Esophagus squamous epithelium (tissue), 5 donors: ENCODE data around the gene PIGL. TPM values are rescaled to one million over a fixed set of nuclear protein-coding genes. Genes with fewer than 3 reads are reported as not detected.

Source experiments
- DNase-seq: peaks from one replicate; lab custom pipeline; 2025; lab: John Stamatoyannopoulos, UW
- H3K27ac ChIP-seq, 4 donors: fragments of 200-600 bp; sonication (generic); one replicate each; pipeline ENCODE4 v1.5.1; 2016 to 2019; ENCODE audit warnings: mild to moderate bottlenecking in 1 of 4
- H3K27me3 ChIP-seq, 4 donors: fragments of 200-600 bp; sonication (generic); 1 replicate in 3 of 4; 2 replicates in 1 of 4; pipeline versions ENCODE4 v1.5.1 to v1.6.0; 2017 to 2021; ENCODE audit warnings: antibody characterized with exemption in 1 of 4
- H3K36me3 ChIP-seq, 3 donors: fragments of 200-600 bp; sonication (generic); one replicate each; pipeline ENCODE4 v1.5.1; 2016 to 2019
- H3K4me1 ChIP-seq, 3 donors: fragments of 200-600 bp; sonication (generic); one replicate each; pipeline ENCODE4 v1.5.1; 2017 to 2019
- H3K4me3 ChIP-seq, 4 donors: fragments of 200-600 bp; sonication (generic); 1 replicate in 3 of 4; 2 replicates in 1 of 4; pipeline ENCODE4 v1.5.1; 2016 to 2019; ENCODE audit warnings: mild to moderate bottlenecking in 2 of 4, moderate library complexity in 1 of 4
- H3K9me3 ChIP-seq, 3 donors: fragments of 200-600 bp; sonication (generic); one replicate each; pipeline ENCODE4 v1.5.1; 2016 to 2019
- POLR2A ChIP-seq, 4 donors: fragments of 450-650 bp; IDR thresholded peaks; one replicate each; pipeline ENCODE4 v1.6.1; 2017; ENCODE audit warnings: antibody characterized with exemption in 4 of 4, mild to moderate bottlenecking in 4 of 4, moderate library complexity in 3 of 4
- WGBS, 2 donors: methylation state at CpG; one replicate each; pipeline ENCODE4 v1.1.5; 2018; 5-methylcytosine and 5-hydroxymethylcytosine counted together
- intact Hi-C: fragments of 100-400 bp; cut with DNase I; formaldehyde crosslinking; loops from one replicate; pipeline ENCODE4 v1.15.0; 2022
- total RNA-seq, 4 donors: library from RNA; depleted of rRNA; stranded (reverse); fragments of >200 nt; gene quantifications; one replicate each; pipeline ENCODE4 v1.1.0, GENCODE V29; 2016
- TF ChIP-seq, protein P1 (sequence below), 6 experiments: fragments of 450-650 bp in 4 of 6; fragments of 200-600 bp in 2 of 6; sonication (generic) in 2 of 6; IDR thresholded peaks; one replicate each; pipeline ENCODE4 v1.5.1; 2016 to 2019; ENCODE audit warnings: antibody characterized with exemption in 6 of 6, mild to moderate bottlenecking in 4 of 6, moderate library complexity in 4 of 6
- donor health status: DM: yes; HTN: yes; CAD: no.

PIGL gene
- total RNA-seq, 4 donors from 2014 or later = 19.8 to 62.4 (median 26.5) TPM

DNA sequence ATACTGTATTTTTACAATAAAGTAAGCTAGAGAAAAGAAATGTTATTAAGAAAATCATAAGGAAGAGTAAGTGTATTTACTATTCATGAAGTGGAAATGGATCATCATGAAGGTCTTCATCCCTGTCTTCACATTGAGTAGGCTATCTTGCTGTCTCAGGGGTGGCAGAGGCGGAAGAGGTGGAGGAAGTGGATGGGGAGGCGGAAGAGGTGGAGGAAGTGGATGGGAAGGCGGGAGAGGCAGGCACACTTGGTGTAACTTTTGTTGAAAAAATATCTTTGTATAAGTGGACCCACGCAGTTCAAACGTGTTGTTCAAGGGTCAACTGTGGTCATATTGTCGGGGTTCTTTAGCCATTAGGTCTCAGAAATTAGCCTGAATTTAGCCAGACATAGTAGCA, 50.2 kb downstream of the PIGL start:
- H3K27ac ChIP-seq = no peak overlapping the region
- 85 to 92% methylated on average over 6 of the region's 6 CpGs for WGBS, 2 donors

GRCh38 chr17:16269658-16270057, 52.6 kb downstream of the PIGL start:
- no peak for DNase-seq
- no peak overlapping the region for H3K4me3 ChIP-seq
- TF ChIP-seq POLR2A (IDR thresholded peaks at IDR 0.05) = no peak
- TF ChIP-seq, protein P1, sequence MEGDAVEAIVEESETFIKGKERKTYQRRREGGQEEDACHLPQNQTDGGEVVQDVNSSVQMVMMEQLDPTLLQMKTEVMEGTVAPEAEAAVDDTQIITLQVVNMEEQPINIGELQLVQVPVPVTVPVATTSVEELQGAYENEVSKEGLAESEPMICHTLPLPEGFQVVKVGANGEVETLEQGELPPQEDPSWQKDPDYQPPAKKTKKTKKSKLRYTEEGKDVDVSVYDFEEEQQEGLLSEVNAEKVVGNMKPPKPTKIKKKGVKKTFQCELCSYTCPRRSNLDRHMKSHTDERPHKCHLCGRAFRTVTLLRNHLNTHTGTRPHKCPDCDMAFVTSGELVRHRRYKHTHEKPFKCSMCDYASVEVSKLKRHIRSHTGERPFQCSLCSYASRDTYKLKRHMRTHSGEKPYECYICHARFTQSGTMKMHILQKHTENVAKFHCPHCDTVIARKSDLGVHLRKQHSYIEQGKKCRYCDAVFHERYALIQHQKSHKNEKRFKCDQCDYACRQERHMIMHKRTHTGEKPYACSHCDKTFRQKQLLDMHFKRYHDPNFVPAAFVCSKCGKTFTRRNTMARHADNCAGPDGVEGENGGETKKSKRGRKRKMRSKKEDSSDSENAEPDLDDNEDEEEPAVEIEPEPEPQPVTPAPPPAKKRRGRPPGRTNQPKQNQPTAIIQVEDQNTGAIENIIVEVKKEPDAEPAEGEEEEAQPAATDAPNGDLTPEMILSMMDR (IDR thresholded peaks at IDR 0.05) = no peak
- no peaks in the 10 kb centered on the region for H3K27me3 ChIP-seq
- H3K27ac ChIP-seq = no peak overlapping the region
- H3K36me3 ChIP-seq = no peaks in the 10 kb centered on the region
- WGBS, 2 donors = 67 to 80% methylated on average over 1 to 2 of the region's 2 CpGs
- intact Hi-C loops = no loop called here
- no peaks in the 10 kb centered on the region for H3K9me3 ChIP-seq
- no peaks in the 10 kb centered on the region for H3K4me1 ChIP-seq

More for the DNA sequence above, 50.2 kb downstream of the PIGL start:
- Histone ChIP-seq H3K27me3 (no peaks in the 10 kb centered on the region), H3K36me3 (no peaks in the 10 kb centered on the region), H3K4me1 (no peaks in the 10 kb centered on the region), H3K4me3 (no peak overlapping the region), H3K9me3 (no peaks in the 10 kb centered on the region)
- no peak for DNase-seq
- TF ChIP-seq POLR2A (IDR thresholded peaks at IDR 0.05) = no peak
- TF ChIP-seq, protein P1 (IDR thresholded peaks at IDR 0.05) = no peak
- intact Hi-C loops = no loop called here

DNA sequence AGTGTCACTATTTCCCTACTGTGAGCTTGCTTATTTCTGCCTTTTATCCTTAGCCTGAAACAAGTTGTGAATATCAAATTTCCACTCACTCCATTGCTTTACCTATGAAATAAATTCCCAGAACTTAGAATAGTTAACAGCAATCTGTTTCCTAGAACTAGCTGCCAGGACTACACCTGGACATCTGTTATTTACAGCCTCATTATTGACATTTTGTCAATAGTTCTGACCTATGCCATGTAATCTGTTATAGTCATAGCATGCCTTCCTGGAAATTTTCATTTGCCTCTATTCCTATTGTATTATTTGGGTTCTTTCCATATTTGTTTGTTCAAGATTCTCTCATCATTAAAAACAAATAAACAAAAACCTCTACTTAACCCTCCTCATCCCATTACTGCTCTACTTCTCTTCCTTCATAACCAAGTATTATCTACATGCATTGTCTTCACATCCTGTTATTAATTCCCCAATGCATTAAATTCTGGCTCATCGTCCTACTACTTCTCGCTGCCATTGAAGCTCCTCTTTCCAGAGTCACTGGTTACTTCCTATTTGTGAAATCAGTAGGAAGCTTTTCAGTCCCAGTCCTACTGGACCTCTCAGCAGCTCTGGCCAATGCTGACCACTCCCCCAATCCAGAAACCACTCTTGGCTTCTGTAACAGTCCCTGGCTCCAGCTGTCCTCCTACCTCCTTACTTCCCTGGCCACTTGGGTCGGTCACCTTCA, 55.3 kb downstream of the PIGL start:
- intact Hi-C loops = no loop called here
- no peak for TF ChIP-seq POLR2A (IDR thresholded peaks at IDR 0.05)
- TF ChIP-seq, protein P1 (IDR thresholded peaks at IDR 0.05) = no peak
- Histone ChIP-seq H3K36me3 (no peaks in the 10 kb centered on the region), H3K9me3 (no peaks in the 10 kb centered on the region), H3K4me3 (no peak overlapping the region), H3K4me1 (no peaks in the 10 kb centered on the region), H3K27ac (no peak overlapping the region), H3K27me3 (no peaks in the 10 kb centered on the region)
- no peak for DNase-seq
- 80 to 96% methylated on average over 3 of the region's 3 CpGs for WGBS, 2 donors

DNA sequence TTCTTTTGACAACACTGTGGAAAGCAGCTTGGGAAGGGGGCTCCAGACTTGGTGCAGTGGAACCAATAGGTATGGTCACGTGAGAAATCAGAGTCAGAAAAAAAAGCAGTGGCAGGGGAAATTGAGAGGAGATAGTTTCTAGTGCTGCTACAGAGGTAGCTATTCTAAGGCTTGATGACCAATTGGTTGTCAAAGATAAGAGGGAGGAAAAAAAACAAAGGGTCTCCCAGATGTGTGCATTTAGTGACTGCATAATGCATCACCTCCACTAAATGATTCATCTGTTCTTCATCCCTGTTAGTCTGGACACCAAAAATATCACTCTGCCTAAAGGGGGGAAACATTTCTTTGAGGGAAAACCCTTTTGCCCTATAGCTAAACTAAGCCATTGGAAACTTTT, 56.5 kb downstream of the PIGL start:
- peaks cover 0 to 5% (median 0%) of the 10 kb centered on the region in 3 donors for H3K36me3 ChIP-seq
- DNase-seq = no peak
- no peaks in the 10 kb centered on the region for H3K9me3 ChIP-seq
- H3K27ac ChIP-seq = no peak overlapping the region
- no peak overlapping the region for H3K4me3 ChIP-seq
- no peaks in the 10 kb centered on the region for H3K4me1 ChIP-seq
- TF ChIP-seq, protein P1 (IDR thresholded peaks at IDR 0.05) = no peak
- no peak for TF ChIP-seq POLR2A (IDR thresholded peaks at IDR 0.05)
- WGBS, 2 donors = 84 to 100% methylated on average over 1 of the region's 1 CpG
- no peaks in the 10 kb centered on the region for H3K27me3 ChIP-seq
- intact Hi-C loops = no loop called here

GRCh38 chr17:16273929-16274339, 56.9 kb downstream of the PIGL start:
- Histone ChIP-seq H3K36me3 (peaks cover 0 to 7% (median 0%) of the 10 kb centered on the region in 3 donors), H3K27me3 (no peaks in the 10 kb centered on the region), H3K9me3 (no peaks in the 10 kb centered on the region), H3K4me1 (no peaks in the 10 kb centered on the region), H3K4me3 (no peak overlapping the region), H3K27ac (no peak overlapping the region)
- TF ChIP-seq, protein P1 (IDR thresholded peaks at IDR 0.05) = no peak
- no peak for TF ChIP-seq POLR2A (IDR thresholded peaks at IDR 0.05)
- WGBS, 2 donors = 89 to 96% methylated on average over 6 of the region's 6 CpGs
- intact Hi-C loops = no loop called here
- no peak for DNase-seq
